ENCODE data around the gene ZKSCAN2.

Gene ZKSCAN2

DNA sequence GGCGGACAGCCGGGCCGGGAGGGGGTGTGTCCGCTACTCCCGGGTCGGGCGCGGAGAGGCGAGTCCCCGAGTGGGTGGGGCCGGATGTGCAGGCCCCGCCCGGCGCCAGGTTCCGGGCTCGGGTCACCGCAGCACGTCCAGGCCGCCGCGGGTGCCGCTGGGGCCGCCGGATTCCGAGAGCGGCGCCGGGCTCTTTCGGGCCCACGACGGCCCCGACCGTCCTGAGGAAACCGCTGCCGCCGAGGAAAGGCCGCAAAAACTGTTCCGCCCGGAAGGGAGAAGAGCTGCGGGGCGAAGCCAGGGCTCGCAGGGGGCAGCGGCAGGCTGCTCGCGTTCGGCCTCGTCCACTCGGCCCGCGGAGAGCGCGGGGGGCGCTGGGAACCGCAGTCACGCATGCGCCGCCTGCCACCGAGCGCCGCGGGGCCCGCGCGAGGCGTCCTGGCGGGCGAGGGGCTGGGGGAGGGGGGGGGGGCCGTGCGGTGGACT lies at the start of gene ZKSCAN2:
Gene ZKSCAN2 (minus strand): TSS at position 376 of the 486 bp plus-strand sequence. CDS start 718 bp downstream, outside the sequence.
- DNase-seq (ENCODE audit: low read depth in 2 of 2), result peak; percentile 64 to 67

GRCh38 chr16:25299792-25300590 lies 42.3 kb upstream of the ZKSCAN2 start:
- DNase-seq (ENCODE audit: low read depth in 2 of 2), result no peak

DNA sequence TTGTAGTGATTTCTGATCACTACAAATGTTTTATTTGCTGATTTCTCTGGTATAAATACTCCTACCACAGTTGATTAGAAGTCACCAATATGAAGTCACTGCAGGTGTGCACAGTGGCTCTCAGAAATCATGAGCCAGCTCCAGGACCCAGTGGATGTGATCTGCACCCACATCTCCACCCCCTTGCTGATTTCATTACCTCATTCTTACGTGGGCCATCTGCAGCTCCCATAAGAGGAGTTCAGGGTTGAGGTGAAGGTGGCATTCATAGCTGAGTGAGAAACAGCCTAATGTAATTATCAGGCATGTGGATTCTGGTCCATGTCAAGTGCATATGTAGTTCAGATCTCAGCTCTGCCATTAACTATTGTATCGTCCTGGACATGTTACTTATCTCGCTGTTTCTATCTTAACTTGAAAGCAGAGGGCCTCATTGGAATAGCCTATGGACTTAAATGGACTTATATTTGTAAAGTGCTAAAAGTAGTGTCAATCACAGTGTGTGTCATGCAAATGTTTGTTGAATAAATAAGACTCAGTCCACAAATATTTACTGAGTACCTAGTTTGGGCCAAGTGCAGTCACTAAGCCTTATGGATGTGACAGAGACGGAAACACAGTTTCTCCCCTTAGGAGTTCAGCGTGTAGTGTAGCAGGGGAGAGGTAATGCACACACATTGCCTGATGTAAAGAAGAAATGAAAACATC lies 40.7 kb upstream of the ZKSCAN2 start:
- no peak for DNase-seq (ENCODE audit: low read depth in 2 of 2)

DNA sequence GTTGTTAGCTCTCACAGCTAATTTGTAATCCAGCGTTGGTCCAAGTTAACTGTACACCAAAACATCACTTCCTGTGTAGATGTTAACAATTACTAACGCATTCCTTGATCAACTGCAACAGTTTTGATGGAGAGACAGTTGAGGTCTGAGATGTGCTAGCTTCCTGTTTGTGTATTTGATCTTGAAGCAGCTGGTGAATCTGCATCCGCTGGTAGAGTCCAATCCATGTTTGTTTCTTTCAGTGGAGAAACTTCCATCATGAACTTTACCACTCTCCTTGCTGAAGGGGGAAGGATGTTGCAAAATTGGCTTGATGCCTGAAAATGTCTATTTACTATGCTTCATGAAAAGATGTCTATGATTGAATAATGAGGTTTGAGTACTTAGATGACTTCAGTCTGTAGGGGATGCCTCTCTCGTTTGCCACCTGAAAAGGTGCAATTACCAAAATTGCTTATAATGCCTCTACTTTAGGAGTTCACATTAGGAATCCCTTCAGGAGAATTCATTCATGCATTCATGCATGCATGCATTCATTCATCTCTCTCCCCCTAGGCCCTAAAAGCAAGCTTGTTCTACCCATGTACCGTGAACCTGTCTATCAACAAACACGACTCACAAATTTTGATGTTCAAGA lies 39.6 kb upstream of the ZKSCAN2 start:
- DNase-seq (ENCODE audit: low read depth in 2 of 2), result no peak

DNA sequence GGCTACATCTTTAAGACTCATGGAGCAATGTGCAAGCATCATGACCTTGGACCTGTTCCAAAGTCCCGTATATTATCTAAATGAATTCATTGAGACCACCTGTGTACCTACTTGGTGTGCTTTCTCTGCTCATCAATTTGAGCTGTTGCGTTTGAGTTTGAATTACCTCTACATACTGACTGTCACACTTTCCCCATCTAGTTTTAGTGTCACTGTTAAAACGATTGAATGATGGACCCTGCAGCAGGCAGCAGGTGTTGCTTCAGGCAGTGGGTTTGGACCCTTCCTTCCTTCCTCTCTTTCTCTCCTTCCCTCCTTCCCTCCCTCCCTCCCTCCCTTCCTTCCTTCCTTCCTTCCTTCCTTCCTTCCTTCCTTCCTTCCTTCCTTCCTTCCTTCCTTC lies 33.9 kb upstream of the ZKSCAN2 start:
- DNase-seq (ENCODE audit: low read depth in 2 of 2), result no peak

DNA sequence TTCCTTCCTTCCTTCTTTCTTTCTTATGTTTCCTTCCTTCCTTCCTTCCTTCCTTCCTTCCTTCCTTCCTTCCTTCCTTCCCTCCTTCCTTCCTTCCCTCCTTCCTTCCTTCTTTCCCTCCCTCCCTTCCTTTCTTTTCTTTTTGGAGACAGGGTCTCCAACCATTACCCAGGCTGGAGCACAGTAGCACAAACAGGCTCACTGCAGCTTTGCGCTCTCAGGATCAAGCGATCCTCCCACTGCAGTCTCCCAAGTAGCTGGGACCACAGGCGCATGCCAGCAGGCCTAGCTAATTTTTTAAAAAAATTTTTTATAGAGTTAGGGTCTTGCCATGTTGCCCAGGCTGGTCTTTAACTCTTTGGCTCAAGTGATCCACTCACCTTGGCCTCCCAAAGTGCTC lies 31.8 kb upstream of the ZKSCAN2 start:
- no peak for DNase-seq (ENCODE audit: low read depth in 2 of 2)

DNA sequence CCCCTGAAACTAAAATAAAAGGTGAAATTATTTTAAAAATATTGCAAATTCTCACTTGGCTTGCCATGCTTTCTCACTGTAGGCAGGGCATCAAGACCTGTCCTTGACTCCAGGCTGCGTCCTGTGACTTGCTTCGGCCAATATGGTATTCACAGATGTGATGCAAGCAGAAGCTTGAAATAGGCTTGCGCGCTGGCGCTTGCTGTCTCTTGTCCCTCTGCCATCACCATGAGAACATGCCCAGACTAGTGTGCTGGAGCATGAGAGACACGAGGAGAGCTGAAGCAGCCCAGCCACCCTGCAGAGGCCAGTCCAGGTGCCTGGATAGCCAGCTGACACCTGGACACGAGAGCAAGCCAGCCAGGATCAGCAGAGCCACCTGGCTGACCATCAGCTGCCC lies 21.8 kb upstream of the ZKSCAN2 start:
- DNase-seq (ENCODE audit: low read depth in 2 of 2), result no peak

DNA sequence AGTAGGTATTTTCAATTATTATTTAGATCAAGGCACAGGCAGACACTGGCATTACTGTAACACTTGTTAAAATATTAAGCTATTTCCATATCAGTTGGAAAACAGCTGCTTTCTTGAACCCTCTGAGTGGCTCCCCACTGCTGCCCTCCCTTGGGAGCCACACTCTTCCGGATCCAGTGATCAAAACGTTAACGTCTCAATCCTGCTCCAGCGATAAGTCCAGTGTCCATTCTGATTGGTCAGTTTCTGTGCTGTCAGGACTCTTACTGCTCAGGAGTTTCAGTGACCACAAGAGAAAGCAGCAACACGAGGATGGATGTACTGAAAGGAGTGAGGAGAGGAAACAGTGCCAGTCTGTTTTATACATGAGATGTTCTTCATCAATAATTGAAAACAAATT lies 13.8 kb upstream of the ZKSCAN2 start:
- no peak for DNase-seq (ENCODE audit: low read depth in 2 of 2)

- no peak for DNase-seq (ENCODE audit: low read depth in 2 of 2)
These were observed 12.9 kb upstream of the ZKSCAN2 start for GRCh38 chr16:25270577-25270976.

DNA sequence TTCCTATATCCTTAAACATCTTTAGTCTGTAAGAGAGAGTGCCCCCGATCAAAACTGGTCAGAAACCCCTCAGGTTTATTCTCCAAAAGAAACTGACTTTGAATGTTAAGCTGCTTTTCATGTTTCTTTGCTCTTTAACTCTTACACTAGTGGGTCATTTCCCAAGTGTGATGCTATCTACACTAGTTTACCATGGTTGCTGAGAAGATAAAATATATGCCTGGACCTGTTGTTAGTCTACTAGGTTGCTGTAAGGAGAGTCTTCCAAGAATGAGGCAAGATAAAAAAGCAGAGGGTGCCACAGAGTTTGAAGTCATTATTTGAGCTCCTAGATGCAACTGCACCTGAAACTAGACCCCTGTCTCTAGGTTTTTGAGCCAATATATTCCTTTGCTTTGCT lies 12.2 kb upstream of the ZKSCAN2 start:
- DNase-seq (ENCODE audit: low read depth in 2 of 2), result no peak

DNA sequence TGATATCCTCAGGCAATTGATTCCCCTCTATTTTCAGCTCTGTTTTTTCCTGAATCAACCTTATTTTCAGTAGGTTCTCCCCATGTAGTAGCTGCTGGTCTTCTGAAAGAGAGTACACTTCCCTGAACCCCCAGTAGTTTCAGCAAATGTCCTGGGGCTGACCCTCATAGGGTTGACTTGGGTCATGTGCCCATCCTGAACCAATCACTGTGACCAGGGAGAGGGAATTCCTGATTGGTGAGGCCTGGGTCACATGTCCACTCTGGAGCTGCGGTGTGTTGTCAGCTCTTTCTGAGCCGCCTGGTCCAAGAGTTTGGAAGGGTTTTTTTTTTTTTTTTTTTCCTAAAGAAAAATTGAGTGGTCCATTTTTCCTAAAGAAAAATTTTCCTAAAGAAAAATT lies 8.3 kb upstream of the ZKSCAN2 start:
- no peak for DNase-seq (ENCODE audit: low read depth in 2 of 2)

GRCh38 chr16:25264597-25264996 lies 7.0 kb upstream of the ZKSCAN2 start:
- no peak for DNase-seq (ENCODE audit: low read depth in 2 of 2)

DNA sequence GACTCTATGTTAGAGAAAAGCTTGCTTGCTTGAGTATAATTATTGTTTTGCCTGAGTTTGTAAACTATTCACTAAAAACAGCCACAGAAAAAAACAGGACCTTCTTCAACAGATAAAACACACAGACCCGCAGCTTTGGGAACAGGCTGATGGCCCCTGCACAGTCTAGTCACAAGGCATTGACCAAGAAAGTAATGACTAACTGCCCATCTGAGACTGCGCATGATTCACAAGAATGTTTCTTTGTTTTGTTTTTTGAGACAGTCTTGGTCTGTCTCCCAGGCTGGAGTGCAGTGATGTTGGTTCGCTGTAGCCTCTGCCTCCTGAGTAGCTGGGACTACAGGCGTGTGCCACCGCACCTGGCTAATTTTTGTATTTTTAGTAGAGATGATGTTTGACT lies 2.8 kb upstream of the ZKSCAN2 start:
- no peak for DNase-seq (ENCODE audit: low read depth in 2 of 2)

GRCh38 chr16:25258861-25259179 lies 1.2 kb upstream of the ZKSCAN2 start:
- no peak for DNase-seq (ENCODE audit: low read depth in 2 of 2)

- peak; percentile 80 to 85 for DNase-seq (ENCODE audit: low read depth in 2 of 2)
These were observed 563 bp upstream of the ZKSCAN2 start for GRCh38 chr16:25257956-25258860.

- DNase-seq (ENCODE audit: low read depth in 2 of 2), result no peak
These were observed 763 bp downstream of the ZKSCAN2 start for GRCh38 chr16:25256695-25257469.

DNA sequence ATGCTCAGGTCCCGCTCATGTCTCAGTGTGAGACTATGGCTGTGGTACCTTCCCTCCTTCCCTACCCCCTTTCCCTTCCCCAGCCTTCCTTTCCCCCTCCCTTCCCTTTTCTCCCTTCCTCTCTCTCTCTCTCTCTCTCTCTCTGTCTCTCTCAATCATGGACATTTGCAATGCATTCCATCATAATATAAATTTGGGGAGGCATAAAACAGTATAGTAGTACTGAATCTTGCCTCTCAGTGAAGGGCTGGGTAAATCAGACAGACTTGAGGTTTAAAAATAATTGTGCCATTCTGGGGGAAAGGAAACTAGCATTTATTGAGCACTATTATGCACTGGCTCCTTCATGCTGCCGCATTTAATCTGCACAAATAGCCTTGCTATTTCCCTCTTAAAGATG lies 4.3 kb downstream of the ZKSCAN2 start:
- no peak for DNase-seq (ENCODE audit: low read depth in 2 of 2)

DNA sequence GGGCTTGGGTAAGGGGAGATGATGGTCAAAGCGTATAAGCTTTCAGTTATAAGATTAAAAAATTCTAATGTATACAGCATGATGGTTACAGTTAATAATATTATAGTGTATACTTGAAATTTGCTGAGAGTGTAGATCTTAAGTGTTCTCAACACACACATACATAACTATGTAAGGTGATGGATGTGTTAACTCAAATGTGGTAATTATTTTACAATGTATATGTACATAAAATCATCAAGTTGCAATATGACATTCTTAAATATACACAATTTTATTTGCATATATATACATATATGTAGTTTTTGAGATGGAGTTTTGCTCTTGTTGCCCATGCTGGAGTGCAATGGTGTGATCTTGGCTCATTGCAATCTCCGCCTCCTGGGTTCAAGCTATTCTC lies 7.2 kb downstream of the ZKSCAN2 start:
- no peak for DNase-seq (ENCODE audit: low read depth in 2 of 2)

- no peak for DNase-seq (ENCODE audit: low read depth in 2 of 2)
These were observed 21.7 kb downstream of the ZKSCAN2 start for GRCh38 chr16:25235991-25236390.

GRCh38 chr16:25228372-25228771 lies 29.3 kb downstream of the ZKSCAN2 start:
- DNase-seq (ENCODE audit: low read depth in 2 of 2), result no peak

DNA sequence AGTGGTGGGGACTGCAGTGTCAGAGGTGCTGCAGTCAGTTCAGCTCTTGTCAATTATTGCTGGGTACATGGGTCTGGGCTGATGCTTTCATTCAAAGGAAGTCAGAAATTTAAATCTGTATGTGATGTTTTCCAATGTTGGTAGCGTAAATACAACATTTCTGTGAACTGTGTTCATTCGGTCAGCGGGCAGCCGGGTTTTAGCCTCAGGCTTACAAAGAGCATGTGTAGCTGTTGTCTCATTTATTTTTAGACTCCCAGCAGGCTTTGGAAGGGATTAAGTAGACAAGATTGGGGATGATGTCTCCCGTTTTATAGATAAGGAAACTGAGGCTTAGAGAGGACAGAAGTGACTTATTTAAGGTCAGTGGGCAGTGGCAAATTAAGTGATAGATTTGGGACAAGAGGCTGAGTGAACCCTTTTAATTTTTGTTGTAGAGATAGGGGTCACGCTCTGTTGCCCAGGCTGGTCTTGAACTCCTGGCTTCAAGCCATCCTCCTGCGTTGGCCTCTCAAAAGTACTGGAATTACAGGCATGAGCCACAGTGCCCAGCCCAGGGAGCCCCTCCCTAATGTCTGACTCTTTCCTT lies 32.8 kb downstream of the ZKSCAN2 start:
- DNase-seq (ENCODE audit: low read depth in 2 of 2), result no peak
